Renal pelvis (tissue), 4 donors: ENCODE results near the gene KIAA0232. TPM values are rescaled to one million over a fixed set of nuclear protein-coding genes. Genes with fewer than 3 reads are reported as not detected.
"Not testable (repeated sequence)": the region's sequence is repeated elsewhere in the genome, so short reads cannot be mapped to it uniquely, and the experiment has no call there.

Source experiments
- DNase-seq: peaks from one replicate; pipeline ENCODE4 v3.0.0-alpha.2; 2013
- polyA plus RNA-seq, 3 donors: library from polyadenylated mRNA; unstranded; fragments of 120-200 nt; gene quantifications; one replicate each; pipeline ENCODE4 v1.2.1, GENCODE V29; 2013; ENCODE audit not compliant: insufficient read length in 3 of 3

The KIAA0232 gene
- polyA plus RNA-seq, 3 donors: 37.2 to 44.9 (median 38.1) TPM

DNA sequence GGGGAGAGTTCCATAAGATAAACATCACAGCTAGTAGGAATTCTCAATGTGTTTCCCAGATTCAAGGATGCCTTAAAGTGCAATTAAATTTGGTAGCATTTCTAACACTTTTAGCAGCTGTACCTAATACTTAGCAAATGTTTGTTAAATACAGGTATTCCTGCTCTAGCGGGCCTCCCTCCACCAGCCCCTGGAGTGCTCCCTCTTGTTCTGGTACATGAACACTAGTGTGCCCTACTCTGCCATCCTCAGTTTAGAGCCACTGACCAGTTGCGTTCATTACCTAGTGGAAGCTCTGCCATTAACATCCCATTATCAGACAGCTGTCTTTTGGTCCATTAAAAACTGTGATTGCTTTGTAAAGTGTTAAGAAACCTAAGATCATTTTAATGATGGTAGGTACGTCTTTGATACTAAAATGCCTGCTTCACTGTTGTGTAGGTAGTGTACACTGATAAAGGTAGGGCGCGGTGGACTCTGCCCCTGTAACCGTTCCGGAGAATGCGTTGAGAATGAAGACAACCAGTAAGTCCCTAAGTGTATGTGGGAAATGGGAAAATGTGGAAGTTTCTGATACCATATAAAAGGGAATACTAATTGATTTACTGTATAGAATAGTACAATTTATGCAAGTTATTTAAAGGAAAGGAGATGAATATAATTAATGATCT, 21.7 kb downstream of the KIAA0232 start:
- DNase-seq: no peak

DNA sequence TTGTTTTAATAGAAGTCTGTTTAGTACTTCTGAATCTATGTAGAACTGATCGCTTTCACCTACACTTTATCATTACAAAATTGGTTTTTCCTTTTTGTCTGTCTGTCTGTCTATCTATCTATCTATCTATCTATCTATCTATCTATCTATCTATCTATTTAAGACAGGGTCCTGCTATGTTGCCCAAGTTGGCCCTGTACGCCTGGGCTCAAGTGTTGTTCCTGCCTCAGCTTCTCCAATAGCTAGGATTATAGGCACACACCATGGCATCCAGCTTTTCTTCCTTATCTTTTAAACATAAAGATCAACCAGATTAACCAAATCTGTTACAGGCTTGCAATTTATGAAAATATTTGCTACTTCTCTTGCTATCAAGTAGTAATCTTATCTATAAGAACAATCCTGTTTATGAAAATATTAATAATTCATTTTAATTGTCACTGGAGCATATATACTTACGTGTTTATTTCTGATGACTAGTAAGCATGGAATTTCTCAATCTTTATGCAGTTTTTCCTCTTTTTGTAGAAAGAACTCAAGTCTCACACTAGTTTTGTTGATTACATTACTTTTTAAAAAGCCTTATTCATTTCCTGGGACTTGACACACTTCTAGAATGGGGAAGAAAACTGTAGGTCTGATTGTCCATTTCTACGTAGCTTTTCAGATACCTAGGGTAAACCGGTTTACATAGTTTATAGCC, 24.5 kb downstream of the KIAA0232 start:
- DNase-seq: no peak

DNA sequence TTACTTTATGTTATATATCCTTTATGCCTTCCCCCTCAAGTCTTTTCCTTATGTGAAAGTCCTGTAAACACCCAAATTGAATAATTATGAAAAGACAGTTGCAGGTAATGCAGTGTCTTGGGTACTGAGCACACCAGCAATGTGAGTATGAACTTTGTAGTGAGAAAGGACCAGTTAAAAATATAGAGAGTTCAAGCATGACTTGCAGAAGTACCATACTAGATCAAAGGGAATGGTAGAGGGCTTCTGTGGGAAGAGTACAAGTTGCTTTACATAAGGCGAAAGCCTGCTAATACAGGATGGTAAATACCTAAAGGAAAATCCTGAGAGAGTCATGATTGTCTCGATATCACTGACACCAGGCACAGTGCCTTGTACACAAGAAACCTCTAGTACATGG, 25.7 kb downstream of the KIAA0232 start:
- DNase-seq: no peak

DNA sequence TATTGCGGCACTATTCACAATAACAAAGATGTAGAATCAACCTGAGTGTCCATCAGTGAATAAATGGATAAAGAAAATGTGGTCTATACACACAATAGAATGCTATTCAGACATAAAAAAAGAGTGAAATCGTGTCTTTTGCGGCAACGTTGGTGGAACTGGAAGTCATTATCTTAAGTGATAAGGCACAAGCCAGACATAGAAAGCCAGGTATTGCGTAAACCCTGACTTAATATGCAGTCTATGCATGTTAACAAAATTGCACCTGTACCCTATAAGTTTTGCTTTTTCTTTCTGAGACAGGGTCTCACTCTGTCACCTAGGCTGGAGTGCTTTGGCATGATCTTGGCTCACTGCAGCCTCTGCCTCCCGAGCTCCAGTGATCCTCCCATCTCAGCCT, 28.6 kb downstream of the KIAA0232 start:
- no peak for DNase-seq

DNA sequence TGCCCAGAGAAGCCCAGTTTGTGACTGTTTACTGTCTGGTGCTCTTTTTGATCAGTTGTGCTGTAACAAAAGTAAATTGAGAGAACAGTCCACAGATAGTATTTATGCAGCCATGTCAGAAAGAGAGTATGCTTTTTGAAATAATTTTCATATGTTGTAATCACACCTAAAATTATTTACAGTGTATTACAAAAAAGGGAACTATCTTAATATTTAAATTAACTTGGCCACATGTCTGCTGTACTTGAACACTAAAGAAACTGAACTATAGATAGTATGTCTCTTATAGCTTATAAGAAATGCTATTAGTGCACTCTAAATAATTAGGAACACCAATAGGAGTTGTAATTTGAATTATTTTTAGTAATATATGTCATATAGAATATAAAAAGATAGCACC, 30.2 kb downstream of the KIAA0232 start:
- no peak for DNase-seq

DNA sequence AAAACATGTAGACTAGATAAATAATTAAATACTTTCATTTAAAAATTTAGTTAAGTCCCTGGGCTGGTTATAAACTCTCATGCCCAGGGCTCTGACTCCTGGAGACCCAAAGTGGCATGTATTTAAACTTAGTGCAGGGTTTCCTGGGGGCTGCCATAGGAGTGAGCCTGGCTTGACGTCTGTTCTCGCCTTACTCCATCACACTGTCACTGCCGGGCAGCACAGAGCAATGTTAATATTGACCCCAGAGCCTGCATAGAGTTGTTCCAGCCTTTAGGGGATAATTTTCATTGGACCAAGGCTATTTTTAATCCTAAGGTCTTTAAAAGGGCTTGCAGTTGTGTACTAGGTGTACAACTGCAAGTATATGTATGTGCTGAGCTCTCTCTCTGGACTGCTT, 31.2 kb downstream of the KIAA0232 start:
- DNase-seq: no peak

DNA sequence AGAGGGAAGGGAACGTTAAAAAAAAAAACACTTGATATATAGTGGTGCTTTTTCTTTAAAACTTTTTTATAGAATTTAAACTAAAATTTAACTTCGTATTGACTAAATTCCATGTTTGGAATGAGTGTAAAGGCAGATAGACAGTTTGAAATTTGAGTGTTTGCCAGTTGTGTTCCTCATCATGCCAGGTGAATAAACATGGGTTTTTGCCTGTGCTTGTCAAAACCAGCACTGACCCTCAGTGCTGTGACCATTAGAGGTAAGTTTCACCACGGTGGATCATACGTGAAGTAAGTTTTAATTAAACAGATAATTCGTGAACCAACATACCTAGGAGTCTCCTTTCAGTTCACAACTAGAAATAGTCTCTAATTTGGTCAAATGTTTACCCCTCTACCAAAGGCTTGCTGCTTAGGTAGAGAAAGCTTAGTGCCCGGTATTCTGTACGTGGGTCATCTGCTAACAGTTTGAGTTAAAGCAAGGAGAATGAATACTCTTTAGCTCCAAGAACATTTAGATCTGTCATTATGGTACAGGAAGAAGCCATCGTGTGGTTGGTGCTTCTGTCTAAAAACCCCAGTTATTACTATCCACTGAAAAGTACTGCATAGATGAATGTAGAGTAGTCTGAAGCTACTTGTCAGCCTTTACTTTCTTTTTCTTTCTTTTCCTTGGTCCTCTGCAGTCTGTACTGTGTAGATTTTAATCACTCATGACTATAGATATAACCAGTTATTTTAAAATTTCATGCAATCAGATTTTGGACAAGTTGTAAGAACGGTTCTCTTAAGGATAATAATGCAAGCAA, 32.7 kb downstream of the KIAA0232 start:
- DNase-seq: no peak

DNA sequence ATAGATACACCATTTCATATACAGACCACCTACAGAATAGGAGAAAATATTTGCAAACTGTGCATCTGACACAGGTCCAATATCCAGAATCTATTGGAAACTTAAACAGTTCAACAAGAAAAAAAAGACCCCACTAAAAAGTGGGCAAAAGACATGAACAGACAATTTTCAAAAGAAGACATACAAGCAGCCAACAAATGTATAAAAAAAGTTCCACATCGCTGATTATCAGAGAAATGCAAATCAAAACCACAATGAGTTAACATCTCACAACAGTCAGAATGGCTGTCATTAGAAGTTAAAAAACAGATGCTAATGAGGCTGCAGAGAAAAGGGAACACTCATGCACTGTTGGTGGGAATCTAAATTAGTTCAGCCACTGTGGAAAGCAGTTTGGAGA, 36.8 kb downstream of the KIAA0232 start:
- DNase-seq: no peak

DNA sequence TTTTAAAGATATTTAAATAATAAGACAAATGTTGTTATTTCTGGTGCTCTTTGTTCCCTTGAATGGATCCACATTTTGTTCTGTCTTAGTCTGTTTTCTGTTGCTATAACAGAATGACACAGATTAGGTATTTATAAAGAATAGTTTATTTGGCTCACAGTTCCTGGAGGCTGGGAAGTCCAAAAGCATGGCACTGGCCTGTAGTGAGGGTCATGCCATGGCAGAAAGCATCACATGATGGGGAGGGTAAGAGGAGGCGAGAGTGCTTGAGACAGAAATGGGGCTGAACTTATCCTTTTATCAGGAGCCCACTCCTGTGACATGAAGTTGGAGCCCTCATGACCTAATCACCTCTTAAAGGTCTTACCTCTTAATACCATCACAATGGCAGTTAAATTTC, 38.2 kb downstream of the KIAA0232 start:
- no peak for DNase-seq

DNA sequence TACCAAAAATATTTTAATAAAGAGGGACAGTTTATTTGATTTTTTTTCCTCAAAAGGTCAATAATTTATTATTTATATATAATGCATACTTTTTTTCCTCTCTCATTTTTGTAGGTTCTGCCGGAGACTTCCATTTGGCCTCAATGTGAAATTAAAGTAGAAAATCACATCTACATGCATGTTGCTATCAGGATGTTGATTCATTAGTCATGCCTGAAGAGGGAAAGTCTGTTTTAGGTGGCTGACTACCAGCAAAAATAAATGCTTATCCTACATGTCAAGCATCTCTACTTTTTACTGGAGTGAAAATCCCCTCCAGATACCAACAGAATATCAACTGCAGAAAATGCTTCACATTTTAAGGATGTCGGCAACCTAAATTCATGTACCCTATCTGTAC, 41.5 kb downstream of the KIAA0232 start:
- no peak for DNase-seq

DNA sequence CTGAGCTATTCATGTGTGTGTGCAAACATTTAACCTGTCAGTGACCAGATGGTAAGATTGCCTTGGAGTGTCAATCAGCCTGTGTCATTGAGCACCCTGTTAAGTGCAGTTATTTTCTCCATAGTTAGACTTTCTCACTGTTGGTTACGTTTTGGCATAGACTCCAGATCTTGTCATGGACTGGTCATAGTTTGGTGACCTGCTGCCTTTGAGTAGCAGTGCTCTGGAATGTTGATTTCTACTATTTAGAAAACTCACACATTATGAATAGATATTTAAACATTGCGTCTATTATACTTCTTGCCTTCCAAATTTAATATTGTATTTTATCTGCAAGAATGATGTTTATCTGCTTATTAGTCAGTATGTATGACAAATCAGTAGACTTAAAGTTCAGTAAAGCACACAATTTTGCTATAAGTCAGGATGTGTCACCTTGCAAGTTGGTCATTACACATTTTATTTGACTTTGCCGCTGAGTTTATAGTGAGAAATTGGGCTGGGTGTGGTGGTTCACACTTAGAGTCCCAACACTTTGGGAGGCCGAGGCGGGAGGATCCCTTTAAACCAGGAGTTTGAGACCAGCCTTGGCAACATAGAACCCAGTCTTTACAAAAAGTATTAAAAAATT, 42.4 kb downstream of the KIAA0232 start:
- DNase-seq: no peak

DNA sequence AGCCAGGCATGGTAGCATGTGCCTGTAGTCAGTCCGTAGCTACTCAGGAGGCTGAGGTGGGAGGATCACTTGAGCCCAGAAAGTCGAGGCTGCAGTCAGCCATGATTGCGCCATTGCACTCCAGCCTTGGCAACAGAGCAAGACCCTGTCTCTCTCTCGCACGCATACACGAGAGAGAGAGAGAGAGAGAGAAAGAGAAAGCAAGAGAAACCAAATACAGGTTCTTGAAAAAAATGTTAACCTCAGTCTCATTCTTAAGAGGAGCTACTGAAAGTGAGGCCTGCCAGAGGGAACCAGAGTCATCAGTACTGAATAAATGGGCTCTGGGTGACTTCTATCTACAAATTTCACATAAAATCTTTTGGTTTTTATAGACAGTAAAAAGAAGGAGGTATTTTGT, 42.9 kb downstream of the KIAA0232 start:
- no peak for DNase-seq

DNA sequence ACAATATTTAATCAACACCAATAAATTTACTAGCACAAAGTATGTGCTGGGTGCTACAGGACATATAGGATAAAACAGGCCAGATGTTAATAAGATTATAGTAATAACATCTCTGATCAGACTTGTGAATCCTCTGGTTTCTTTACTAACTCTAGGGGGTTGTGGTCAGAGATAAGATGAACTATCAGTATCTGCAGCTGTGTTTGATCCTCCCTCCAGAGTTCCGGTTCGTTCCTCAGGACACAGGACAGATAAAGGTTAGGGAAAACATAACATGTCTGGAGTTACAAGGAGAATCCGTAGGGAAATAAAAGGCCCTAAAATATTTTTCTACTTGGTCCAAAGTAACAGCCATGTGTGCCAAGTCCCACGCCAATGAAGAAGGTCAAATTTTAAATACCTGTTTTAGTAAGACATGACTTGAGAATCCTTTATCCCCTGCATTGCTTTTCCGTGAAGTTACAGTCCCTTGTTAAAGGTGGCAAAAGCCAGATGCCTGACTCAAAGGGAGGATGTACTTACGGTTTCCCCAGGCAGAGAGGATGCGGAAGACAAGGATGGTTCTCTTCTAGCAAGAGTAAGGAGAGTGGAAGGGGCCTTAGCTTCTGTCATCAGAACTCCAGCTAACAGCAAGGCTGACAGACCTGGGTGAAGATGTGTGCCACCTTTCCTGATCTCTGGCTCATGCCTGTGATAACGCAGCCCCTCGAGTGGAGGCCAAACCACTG, 44.4 kb downstream of the KIAA0232 start:
- DNase-seq: no peak

DNA sequence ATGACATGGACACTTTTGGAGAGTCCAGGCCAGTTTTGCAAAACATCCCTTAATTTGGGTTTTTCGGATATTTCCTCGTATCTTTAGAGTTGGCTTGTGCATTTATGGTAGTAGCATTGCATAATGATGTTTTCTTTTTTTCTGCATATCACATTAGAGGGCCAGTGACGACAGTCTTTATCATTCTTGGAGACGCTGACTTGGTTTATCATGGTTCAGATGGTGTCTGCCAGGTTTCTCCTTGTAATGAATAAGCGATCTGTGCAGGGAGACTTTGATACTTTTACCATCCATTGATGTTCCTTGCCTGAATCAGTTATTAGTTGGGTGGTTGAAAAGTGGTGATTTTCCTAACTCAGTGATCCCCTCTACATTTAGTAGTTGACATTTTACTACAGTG, 46.6 kb downstream of the KIAA0232 start:
- DNase-seq: no peak

DNA sequence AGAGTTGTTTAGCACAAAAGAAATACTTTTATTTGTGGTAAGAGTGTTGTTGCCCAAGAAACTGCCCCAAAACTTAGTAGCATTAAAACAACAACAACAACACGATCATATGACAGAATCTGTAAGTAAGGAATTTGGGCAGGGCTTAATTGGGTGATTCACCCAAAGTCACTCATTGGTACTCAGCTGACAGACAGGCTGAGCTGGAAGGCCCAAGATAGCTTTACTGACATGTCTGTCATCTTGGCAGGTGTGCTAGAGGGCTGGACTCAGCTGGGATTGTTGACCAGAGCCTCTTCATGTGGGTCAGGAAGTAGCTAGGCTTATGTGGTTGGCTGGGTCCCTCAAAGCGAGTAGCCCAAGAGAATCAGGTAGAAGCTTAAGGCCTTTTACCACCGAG, 52.3 kb downstream of the KIAA0232 start:
- no peak for DNase-seq

DNA sequence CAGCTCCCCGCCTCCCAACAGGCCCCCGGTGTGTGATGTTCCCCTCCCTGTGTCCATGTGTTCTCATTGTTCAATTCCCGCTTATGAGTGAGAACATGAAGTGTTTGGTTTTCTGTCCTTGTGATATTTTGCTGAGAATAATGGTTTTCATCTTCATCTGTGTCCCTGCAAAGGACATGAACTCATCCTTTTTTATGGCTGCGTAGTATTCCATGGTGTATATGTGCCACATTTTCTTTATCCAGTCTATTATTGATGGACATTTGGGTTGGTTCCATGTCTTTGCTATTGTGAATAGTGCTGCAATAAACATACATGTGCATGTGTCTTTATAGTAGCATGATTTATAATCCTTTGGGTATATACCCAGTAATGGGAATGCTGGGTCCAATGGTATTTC, 53.1 kb downstream of the KIAA0232 start:
- DNase-seq: not testable (repeated sequence)

DNA sequence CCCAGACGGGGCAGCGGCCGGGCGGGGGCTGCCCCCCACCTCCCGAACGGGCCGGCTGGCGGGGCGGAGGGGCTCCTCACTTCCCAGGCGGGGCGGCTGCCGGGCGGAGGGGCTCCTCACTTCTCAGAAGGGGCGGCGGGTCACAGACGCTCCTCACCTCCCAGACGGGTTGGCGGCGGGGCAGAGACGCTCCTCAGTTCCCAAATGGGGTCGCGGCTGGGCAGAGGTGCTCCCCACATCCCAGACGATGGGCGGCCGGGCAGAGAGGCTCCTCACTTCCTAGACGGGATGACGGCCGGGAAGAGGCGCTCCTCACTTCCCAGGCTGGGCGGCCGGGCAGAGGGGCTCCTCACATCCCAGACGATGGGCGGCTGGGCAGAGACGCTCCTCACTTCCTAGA, 54.6 kb downstream of the KIAA0232 start:
- not testable (repeated sequence) for DNase-seq

DNA sequence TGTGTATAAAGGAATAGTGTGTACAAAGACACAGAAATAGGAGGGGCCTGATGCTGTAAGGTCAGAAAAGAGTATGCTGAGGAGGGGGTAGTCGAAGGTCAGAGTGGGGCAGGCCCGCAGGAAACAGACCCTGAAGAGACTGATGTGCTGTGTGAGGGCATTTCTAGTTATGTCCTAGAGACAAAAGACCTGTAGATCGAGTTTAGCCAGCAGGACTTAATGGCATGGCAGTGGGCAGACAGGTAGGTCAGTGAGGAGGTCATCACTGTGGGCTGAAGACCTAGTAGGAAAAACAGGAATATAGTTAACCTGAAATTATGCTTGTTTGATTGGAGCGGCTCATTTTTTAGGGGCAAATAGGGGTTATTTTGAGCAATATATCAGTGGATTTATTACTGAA, 57.1 kb downstream of the KIAA0232 start:
- no peak for DNase-seq

DNA sequence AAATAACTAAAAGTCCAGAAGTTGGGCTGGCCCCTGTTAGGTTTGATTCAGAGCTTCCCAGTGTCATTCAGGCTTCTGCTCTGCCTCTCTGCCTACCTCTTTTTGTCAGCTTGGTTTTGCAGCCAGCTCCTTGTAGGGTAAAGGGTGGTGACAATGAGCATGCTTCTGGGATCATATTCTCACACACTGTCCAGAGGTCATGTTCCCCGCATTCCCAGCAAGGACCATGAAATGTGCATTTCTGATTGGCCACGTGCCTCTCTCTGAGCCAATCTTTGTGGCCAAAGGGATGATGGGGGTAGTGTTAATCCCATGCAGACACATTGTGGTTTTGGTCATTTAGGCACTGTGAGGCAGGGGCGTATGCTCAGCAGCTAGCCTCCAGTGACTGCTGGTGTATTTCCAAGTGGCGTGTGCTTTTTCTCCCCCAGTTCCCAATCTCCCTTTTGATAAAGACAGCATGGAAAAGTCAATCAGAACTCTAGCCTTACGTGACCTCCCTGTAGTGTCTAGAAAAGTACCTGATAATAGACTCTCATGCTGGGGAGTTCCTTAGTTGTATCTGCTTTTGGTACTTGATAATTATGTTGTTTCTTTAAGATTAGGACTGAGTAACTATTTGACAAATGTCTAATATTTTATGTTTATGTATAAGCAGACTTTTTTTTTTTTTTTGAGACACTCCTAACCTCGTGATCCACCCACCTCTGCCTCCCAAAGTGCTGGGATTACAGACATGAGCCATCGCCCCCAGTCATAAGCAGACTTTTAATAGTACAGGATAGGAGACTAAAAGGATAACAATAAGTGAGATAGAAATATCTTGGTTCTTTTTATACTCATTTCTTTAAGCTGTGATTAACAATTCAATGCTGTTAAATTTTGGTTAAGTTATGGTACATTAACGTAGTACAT, 57.8 kb downstream of the KIAA0232 start:
- DNase-seq: peak; percentile 23

DNA sequence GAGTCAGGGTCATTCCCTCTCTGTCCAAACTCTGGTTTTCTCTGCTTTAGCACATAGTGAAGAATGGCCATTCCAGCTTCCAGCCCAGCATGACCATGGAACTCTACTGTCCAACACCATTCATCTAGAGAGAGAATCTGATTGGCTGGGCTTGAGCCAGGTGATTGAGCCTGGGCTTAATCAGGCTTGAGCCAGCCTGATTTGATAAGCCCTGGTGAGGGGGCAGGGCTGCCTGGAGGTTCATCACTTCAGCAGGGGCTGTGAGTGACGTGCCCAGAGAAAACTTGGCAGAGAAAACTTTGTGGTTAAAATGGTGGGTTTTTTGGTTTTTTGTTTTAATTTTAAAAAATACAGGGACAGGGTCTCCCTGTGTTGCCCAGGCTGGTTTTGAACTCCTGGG, 62.5 kb downstream of the KIAA0232 start:
- no peak for DNase-seq

DNA sequence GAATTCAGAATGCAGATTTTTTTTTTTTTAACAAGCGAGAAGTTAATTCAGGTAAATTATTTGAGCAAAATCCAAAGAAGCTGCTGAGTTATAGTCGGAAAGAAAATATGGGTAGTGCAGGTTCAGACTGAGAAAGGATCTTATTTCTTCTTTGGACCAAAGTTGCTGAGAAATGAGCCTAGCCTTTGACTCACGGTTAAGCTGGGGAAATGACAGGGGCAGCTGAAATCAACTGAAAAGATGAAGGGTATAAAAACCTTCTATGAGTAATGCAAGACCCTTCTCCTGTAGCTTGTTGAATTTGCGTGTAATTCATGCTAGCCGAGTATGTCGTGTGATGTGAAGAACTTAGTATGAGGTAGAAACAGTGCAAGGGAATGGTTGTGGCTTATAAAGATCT, 63.0 kb downstream of the KIAA0232 start:
- DNase-seq: no peak
